ENCODE data around the gene PPARD.

GRCh38 chr6:35304299-35304698 lies 38.1 kb upstream of the PPARD start:
- no peak for TF ChIP-seq YY1 (IDR thresholded peaks at IDR 0.05; ENCODE audit: insufficient read depth, insufficient read length)
- TF ChIP-seq SUZ12 (IDR thresholded peaks at IDR 0.05; ENCODE audit: extremely low read depth, insufficient read depth, insufficient read length): no peak
